Measurements from ENCODE around the gene SELENOM.

The SELENOM gene, protein sequence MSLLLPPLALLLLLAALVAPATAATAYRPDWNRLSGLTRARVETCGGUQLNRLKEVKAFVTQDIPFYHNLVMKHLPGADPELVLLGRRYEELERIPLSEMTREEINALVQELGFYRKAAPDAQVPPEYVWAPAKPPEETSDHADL

GRCh38 chr22:31107178-31107893 lies at the start of gene SELENOM:
Gene SELENOM (minus strand): TSS chr22:31107568. CDS start chr22:31107505, 63 bp downstream.
- DNase-seq: peak; percentile 87 to 92

DNA sequence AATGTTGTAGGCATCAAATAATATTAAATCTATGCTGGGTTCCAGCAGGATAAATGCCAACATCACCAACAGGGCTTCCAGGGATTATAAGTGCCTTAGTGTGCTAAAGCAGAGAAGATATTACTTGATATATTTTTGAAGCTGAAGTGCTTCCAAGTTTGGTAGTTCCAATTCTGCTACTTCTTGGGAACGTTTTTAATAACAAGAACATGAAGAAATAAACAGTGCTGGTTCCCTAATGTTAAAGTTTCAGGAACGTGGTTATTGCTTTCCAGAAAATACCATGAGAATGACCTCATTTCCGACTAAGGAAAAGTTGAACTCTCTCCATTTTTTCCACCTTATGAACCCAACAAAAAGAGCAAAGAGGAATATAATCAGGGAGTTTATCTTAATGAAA lies 48.1 kb upstream of the SELENOM start:
- no peak for DNase-seq

- DNase-seq: no peak
Measured at GRCh38 chr22:31154975-31155374, 47.6 kb upstream of the SELENOM start.

- no peak for DNase-seq
Measured at GRCh38 chr22:31153357-31153756, 46.0 kb upstream of the SELENOM start.

GRCh38 chr22:31151872-31152271 lies 44.5 kb upstream of the SELENOM start:
- no peak for DNase-seq

DNA sequence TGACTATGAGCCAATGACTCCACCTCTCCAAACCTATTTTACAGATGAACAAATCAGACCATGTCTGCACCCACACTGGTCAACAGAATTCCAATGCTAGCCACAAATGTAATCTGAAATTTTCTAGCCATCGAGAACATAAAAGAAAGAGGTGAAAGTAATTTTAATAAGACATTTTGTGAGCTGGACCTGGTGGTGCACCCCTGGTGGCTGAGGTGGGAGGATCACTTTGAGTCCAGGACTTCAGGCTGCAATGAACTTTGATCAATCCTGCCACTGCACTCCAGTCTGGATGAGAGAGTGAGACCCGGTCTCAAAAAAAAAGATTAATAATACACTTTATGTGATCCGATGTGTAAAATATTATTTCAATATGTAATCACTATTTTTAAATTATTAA lies 43.2 kb upstream of the SELENOM start:
- DNase-seq: no peak

GRCh38 chr22:31148953-31149627 lies 41.7 kb upstream of the SELENOM start:
- DNase-seq: peak; percentile 37 to 38

- DNase-seq: no peak
Measured at GRCh38 chr22:31148488-31148887, 41.1 kb upstream of the SELENOM start.

GRCh38 chr22:31144223-31144622 lies 36.9 kb upstream of the SELENOM start:
- no peak for DNase-seq

GRCh38 chr22:31143537-31143936 lies 36.2 kb upstream of the SELENOM start:
- no peak for DNase-seq

DNA sequence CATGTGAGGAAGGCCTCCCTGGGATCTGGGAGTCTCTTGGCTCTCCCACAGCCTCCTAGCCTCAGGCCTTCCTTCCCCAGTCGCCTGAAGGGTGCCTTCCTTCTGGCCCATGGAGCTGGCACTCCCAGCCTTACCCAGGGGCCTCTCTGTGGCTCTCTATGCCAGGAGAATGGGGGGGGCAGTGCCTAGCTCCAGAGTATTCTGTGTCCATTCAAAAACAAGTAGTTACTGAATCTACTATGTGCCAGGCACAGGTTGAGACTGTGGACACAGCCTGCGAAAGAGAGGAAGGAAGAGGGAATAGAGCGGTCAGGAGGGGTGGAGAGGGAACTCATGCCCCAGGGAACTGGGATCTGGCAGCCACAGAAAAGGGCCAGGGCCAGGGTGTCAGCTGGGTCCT lies 35.7 kb upstream of the SELENOM start:
- DNase-seq: no peak

DNA sequence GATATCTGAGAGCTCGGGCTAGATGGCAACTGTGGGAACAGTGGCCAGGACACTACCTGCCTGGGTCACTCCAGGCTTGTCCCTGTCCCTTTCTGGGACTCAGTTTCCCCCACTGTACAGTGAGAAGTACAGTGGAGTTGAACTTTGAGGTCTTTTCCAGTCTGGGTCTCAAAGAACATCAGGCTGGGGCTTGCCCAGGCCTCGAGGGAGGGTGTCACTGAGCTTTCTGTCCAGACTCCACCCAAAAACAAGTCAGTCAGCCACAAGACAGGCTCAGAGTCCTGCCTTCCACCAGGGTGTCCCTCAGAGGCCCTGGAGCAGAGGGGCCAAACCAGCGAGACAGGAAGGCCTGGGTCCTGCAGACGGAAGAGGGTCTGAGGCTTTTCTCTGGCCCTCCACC lies 34.9 kb upstream of the SELENOM start:
- no peak for DNase-seq

DNA sequence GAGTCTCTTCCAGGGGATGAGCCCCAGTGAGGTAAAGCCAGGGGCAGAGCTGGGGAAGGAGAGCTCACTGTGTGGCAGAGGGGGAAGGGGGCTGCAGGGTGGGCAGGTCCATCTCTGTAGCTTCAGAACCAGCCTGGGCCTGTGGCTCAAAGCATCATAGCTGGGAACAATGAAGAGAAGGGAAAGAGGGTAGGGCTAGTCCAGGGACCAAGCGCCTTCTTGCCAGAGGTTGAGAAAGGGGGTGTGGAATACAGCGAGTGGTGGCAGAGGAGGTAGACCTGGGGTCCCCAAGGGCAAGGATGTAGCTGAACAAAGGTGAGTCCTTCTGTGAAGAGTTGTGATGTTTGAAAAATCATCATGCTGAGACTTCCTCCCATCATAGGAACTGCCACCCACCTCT lies 34.2 kb upstream of the SELENOM start:
- DNase-seq: no peak

DNA sequence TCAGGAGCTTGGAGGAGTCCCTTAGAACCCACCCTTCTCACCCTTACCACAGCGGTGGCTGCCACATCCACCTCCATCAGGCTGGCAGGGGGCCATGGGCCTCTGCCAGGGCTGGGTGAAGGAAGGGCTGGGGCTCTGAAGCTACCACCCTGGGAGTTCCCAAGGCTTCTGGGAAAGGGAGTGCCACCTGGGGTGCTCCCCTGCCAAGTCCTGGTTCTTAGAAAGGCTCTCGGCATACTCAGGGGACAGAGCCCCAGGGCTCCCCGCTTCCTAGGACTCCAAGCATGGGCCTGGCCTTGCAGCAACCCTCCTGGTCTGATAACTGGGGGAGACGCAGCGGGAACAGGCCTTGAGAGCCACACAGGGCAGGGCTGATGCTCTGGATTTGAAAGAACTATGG lies 33.4 kb upstream of the SELENOM start:
- DNase-seq: no peak

- DNase-seq: no peak
Measured at GRCh38 chr22:31139866-31140716, 32.7 kb upstream of the SELENOM start, which contains the start of gene PLA2G3. Gene PLA2G3 (minus strand): TSS chr22:31140508. CDS start chr22:31140354, 154 bp downstream.

DNA sequence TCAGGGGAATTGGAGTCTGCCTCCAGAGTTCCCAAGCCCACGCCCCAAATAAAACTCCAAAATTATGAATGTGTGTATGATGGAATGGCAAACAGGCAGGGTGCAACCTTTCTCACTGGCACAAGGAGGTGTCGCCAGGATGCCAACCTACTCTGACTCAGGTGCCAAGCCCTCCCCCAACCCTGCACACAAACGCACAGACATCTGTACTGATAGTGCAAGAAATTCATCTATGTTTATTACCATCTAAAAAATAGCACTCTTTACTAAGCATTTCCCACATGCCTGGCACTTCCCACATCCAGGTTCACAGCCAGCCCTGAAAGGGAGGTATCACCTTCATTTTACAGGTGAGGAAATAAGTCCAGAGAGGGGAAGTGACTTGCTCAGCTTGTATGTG lies 31.7 kb upstream of the SELENOM start:
- no peak for DNase-seq

DNA sequence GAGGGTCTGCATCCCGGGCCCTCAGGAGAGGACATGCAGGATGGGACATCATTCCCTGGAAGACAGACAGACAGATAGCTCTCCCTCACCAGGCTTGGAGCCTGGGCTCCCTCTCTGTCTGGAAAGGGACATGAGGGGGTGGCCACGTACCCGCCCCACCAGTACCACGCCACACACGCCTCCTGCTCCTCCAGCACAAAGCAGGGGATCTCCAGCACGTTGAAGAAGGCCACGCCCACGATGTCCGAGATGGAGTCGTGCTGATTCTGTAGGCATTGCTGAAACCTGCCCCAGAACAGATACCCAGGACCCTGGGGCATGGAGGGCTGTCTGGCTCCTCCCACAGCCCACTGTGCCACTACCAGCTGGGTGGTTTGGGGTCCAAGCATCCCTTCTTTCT lies 30.8 kb upstream of the SELENOM start:
- no peak for DNase-seq

DNA sequence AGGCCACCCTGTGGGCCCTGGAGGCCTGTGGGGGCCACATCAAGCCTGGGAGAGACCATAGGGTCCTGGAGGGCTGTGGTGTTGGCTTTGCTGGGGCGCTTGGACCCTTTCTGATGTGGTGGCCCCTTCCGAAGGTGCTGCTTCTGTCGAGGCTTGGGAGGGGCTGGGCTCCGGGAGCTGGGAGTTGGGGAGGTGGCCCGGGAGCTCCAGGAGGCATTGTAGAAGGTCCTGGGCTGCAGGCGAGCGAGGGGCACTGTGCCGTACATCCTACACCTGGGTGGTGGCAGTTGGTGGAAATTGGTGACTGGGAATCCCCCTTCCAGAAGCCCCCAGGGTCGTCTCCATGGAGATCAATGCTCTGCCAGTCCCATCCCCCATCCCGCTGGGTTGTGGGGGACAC lies 30.4 kb upstream of the SELENOM start:
- no peak for DNase-seq

DNA sequence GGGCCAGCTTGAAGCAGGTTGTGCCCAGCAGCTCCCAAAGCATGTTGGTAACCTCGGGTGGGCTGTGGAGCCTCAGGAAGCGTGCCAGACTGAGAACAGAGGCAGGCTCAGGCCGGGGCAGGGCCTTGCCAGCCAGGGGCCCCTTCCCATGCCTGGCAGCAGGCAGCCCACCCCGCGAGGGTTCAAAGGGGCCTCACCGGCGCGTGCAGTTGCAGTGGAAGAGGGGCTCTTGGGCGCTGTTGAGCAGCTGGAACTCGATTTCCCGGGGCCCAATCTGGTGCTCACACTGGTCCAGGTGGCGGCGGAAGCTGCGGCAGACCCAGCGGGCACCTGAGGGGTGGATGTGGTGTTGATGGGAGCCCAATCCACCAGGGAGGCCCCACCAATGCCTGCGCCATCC lies 29.3 kb upstream of the SELENOM start:
- DNase-seq: no peak

GRCh38 chr22:31136155-31136554 lies 28.8 kb upstream of the SELENOM start:
- no peak for DNase-seq

- DNase-seq: no peak
Measured at GRCh38 chr22:31135706-31136105, 28.3 kb upstream of the SELENOM start.

DNA sequence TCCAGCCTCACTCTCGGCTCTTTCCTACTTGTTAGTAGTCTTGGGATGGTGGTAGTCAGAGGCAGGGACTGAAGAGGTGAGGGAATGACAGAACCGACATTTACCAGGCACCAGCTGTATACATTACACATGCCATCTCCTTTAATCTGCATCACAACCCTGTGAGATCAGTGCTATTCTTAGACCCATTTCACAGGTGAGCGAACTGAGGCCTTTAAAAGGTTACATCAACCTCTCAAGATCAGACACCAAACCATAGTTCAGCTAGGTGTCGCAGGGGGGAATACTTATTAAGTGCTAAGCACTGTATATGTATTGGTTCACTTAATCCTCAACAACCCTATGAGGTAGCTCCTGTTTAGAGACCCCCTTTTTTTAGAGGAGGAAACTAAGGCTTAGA lies 27.3 kb upstream of the SELENOM start:
- no peak for DNase-seq

DNA sequence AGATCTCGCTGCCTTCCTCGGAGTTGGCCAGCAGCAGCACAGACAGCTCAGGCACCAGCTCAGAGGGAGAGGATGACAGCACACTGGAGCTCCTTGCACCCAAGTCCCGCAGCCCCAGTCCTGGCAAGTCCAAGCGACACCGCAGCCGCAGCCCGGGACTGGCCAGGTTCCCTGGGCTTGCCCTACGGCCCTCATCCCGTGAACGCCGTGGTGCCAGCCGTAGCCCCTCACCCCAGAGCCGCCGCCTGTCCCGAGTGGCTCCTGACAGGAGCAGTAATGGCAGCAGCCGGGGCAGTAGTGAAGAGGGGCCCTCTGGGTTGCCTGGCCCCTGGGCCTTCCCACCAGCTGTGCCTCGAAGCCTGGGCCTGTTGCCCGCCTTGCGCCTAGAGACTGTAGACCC lies 26.5 kb upstream of the SELENOM start:
- DNase-seq: no peak
